ENCODE results near the gene AGRN. TPM values are rescaled to one million over a fixed set of nuclear protein-coding genes. Genes with fewer than 3 reads are reported as not detected.
A peak's percentile ranks its signal among the peaks of the same experiment; 100 is the strongest.

AGRN gene
- total and polyA plus RNA-seq, 7 donors, result 2.8 to 54.4 (median 6.4) TPM

DNA sequence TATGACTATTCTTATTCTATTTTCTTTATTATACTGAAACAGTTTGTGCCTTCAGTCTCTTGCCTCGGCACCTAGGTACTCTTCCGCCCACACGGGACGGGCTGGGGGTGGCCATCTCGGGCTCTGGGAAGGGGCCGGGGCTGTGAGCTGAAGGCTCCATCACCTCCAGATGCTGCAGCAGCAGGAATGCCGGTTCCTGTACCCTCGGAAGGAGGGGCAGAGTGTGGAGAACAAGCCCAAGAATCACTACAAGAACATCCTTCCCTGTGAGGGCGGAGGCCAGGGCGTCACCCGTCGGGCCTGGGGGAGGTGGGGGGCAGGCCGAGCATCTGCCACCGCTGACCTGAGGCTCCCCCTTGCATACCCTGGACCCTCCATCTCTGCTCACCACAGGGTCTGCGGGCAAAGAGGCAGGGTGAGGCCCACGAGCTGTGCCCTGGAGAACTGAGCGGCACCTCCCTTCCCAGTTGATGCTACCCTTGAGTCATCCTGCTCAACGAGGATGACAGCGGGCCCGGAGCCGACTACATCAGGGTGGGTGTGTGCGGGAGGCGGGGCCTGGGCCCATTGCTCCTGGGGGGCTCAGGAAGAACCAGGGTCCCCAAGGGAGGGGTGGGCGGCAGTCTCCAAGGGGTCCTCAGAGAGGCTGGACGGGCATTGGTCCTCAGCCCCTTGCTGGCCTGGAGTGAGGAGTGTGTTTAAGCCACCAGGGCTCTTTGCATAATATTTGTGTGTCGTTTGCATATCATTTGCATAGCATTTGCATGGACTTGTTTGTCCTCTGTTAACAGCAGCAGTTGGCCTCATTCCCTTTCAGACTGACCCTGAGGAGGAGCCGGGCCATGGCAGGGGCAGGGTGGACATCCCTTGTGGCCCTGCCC lies 46.7 kb downstream of the AGRN start:
- DNase-seq, result no peak
- Histone ChIP-seq H3K27ac (no peak overlapping the region), H3K9me3 (no peaks in the 10 kb centered on the region), H3K4me1 (peaks cover 0 to 29% (median 20%) of the 10 kb centered on the region in 4 donors), H3K36me3 (no peaks in the 10 kb centered on the region), H3K4me3 (no peak overlapping the region), H3K27me3 (peaks cover 35 to 84% (median 72%) of the 10 kb centered on the region in 3 donors)
- TF ChIP-seq EP300 (IDR thresholded peaks at IDR 0.05), result no peak
- no peak for TF ChIP-seq POLR2AphosphoS5 (IDR thresholded peaks at IDR 0.05)
- no peak for TF ChIP-seq POLR2A (IDR thresholded peaks at IDR 0.05)
- TF ChIP-seq, protein P1, sequence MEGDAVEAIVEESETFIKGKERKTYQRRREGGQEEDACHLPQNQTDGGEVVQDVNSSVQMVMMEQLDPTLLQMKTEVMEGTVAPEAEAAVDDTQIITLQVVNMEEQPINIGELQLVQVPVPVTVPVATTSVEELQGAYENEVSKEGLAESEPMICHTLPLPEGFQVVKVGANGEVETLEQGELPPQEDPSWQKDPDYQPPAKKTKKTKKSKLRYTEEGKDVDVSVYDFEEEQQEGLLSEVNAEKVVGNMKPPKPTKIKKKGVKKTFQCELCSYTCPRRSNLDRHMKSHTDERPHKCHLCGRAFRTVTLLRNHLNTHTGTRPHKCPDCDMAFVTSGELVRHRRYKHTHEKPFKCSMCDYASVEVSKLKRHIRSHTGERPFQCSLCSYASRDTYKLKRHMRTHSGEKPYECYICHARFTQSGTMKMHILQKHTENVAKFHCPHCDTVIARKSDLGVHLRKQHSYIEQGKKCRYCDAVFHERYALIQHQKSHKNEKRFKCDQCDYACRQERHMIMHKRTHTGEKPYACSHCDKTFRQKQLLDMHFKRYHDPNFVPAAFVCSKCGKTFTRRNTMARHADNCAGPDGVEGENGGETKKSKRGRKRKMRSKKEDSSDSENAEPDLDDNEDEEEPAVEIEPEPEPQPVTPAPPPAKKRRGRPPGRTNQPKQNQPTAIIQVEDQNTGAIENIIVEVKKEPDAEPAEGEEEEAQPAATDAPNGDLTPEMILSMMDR (IDR thresholded peaks at IDR 0.05), result no peak
- intact Hi-C loops (cut with DNase I), result no loop called here
- WGBS, 2 donors, result 52 to 74% methylated on average over 27 of the region's 27 CpGs

DNA sequence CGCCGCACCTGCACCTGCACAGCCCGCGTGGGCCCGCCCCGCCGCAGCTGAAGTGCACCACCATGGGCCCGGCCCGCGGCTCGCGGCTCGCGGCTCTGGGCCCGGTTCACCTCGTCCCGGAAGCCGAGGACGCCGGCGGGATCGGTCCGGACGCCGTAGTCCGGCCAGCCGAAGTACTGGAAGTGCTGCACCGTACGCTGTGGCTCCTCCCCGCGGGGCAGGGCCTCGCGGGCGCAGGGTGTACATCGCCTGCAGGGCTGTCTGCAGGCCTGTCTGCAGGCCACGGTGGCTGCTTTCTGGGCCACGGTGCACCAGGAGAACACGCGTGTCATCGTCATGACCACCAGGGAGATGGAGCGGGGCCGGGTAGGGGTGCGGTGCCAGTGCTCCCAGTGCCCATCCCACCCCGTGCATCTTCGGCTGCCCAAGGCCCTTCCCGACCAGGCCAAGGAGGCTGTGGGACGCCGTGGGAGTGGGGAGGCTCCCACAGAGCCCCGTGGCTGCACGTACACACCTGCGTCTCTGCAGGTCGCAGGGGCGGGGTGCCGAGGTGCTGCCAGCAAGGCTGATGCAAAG lies 47.5 kb downstream of the AGRN start:
- peaks cover 33 to 84% (median 69%) of the 10 kb centered on the region in 3 donors for H3K27me3 ChIP-seq

DNA sequence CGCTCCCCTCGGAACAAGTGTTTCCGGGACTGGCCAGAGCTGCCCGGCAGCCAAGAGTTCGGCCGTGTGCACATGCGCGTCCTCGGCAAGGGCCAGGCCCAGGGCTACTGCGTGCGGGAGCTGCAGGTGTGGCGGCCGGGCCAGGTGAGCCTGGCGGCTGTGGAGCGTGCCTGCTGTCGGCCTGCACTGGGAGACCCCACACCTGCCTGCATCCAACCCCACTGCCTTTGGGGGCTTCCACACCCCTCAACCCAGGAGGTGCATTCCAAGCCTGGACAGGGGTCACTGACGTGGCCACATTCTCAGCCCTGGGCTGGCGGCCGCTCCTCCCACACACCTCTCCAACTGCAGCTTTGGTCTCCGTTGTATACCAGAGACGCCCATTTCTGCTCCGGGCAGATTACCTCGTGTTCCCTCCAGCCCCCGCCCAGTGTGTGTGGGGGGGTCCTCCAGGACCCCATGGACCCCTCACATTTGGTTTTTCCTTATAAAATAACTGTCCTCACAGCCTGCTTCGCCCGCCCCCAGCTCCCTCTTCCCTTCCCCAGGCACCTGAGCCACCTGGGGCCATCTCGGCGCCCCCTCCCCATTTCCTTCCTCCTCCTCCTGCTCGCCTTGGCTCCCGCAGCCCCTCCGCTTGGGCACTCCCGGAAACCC lies 48.1 kb downstream of the AGRN start:
- Histone ChIP-seq H3K27me3 (peaks cover 27 to 84% (median 68%) of the 10 kb centered on the region in 3 donors), H3K4me1 (peaks cover 0 to 26% (median 20%) of the 10 kb centered on the region in 4 donors), H3K36me3 (no peaks in the 10 kb centered on the region), H3K27ac (no peak overlapping the region), H3K4me3 (peak overlapping the region in 1 of 4 donors; percentile 40), H3K9me3 (no peaks in the 10 kb centered on the region)
- no peak for DNase-seq
- 43 to 55% methylated on average over 32 of the region's 32 CpGs for WGBS, 2 donors
- intact Hi-C loops (cut with DNase I), result no loop called here
- no peak for TF ChIP-seq POLR2A (IDR thresholded peaks at IDR 0.05)
- no peak for TF ChIP-seq EP300 (IDR thresholded peaks at IDR 0.05)
- TF ChIP-seq POLR2AphosphoS5 (IDR thresholded peaks at IDR 0.05), result no peak
- TF ChIP-seq, protein P1 (IDR thresholded peaks at IDR 0.05), result no peak

More for the DNA sequence above, 47.5 kb downstream of the AGRN start:
- Histone ChIP-seq H3K36me3 (no peaks in the 10 kb centered on the region), H3K4me1 (peaks cover 0 to 26% (median 20%) of the 10 kb centered on the region in 4 donors), H3K27ac (no peak overlapping the region), H3K4me3 (no peak overlapping the region), H3K9me3 (no peaks in the 10 kb centered on the region)
- no peak for DNase-seq
- intact Hi-C loops (cut with DNase I), result no loop called here
- TF ChIP-seq EP300 (IDR thresholded peaks at IDR 0.05), result no peak
- TF ChIP-seq, protein P1 (IDR thresholded peaks at IDR 0.05), result no peak
- no peak for TF ChIP-seq POLR2AphosphoS5 (IDR thresholded peaks at IDR 0.05)
- TF ChIP-seq POLR2A (IDR thresholded peaks at IDR 0.05), result no peak
- WGBS, 2 donors, result 82 to 91% methylated on average over 54 of the region's 54 CpGs

DNA sequence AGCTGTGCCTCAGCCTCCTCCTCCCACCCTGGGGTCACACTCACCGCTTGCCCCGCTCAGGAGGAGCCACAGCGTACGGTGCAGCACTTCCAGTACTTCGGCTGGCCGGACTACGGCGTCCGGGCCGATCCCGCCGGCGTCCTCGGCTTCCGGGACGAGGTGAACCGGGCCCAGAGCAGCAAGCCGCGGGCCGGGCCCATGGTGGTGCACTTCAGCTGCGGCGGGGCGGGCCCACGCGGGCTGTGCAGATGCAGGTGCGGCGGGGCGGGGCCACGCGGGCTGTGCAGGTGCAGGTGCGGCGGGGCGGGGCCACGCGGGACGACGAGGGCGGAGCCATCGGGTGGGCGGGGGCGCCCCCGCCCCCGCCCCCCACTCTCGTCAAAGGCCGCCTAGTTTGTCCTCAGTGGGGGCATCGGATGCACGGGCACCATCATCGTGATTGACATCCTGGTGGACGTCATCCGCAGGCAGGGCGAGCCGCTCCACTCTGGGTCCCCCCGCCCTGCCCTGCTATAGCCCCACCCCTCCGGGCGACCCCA lies 48.7 kb downstream of the AGRN start:
- H3K4me1 ChIP-seq, result peaks cover 0 to 26% (median 20%) of the 10 kb centered on the region in 4 donors
- intact Hi-C loops (cut with DNase I), result no loop called here
- H3K4me3 ChIP-seq, result peak overlapping the region in 3 of 4 donors; percentile 40 to 48 (median 40)
- H3K9me3 ChIP-seq, result no peaks in the 10 kb centered on the region
- WGBS, 2 donors, result 1% methylated on average over 55 of the region's 55 CpGs
- no peak for DNase-seq
- H3K36me3 ChIP-seq, result no peaks in the 10 kb centered on the region
- H3K27ac ChIP-seq, result no peak overlapping the region
- H3K27me3 ChIP-seq, result peaks cover 27 to 84% (median 68%) of the 10 kb centered on the region in 3 donors
- TF ChIP-seq EP300 (IDR thresholded peaks at IDR 0.05), result no peak
